PFSK-1 (cell line): ENCODE data around the gene NCEH1.

Experiments used
- FOXP2 ChIP-seq: optimal IDR thresholded peaks from 2 replicates; pipeline ENCODE3; 2011; ENCODE audit warnings: borderline replicate concordance, control low read depth, inconsistent platforms; ENCODE audit not compliant: insufficient read depth; ENCODE audit errors: extremely low read length, extremely low read depth
- POLR2AphosphoS5 ChIP-seq: IDR thresholded peaks from 2 replicates; pipeline ENCODE4 v1.6.1; 2012; ENCODE audit warnings: low read depth, mild to moderate bottlenecking, control low read depth, low read length, moderate library complexity
- REST ChIP-seq, 2 experiments: IDR thresholded peaks; 2 replicates each; pipeline versions ENCODE4 v1.6.1 to v1.8.0; 2011 to 2012; ENCODE audit warnings: low read depth in 2 of 2, low read length in 2 of 2, control low read depth in 1 of 2, inconsistent platforms in 1 of 2, mild to moderate bottlenecking in 1 of 2, moderate library complexity in 1 of 2; ENCODE audit not compliant: insufficient read depth in 1 of 2
- SIN3A ChIP-seq: IDR thresholded peaks from 2 replicates; pipeline ENCODE4 v1.6.1; 2012; ENCODE audit warnings: mild to moderate bottlenecking, low read length, moderate library complexity, borderline replicate concordance; ENCODE audit not compliant: insufficient read depth
- TAF1 ChIP-seq: IDR thresholded peaks from 2 replicates; pipeline ENCODE4 v1.6.1; 2012; ENCODE audit warnings: low read length, control low read depth, borderline replicate concordance; ENCODE audit not compliant: insufficient read depth

NCEH1 gene

GRCh38 chr3:172676196-172676922, 34.5 kb downstream of the NCEH1 start:
- TF ChIP-seq TAF1, result no peak
- no peak for TF ChIP-seq POLR2AphosphoS5

- TF ChIP-seq SIN3A (no peak), REST (IDR thresholded peaks at IDR 0.05; ENCODE audit: insufficient read depth in 1 of 2, low read depth in 2 of 2, low read length in 2 of 2) (no peak), TAF1 (no peak), FOXP2 (no peak), POLR2AphosphoS5 (no peak)
These were observed 35.2 kb downstream of the NCEH1 start for GRCh38 chr3:172675441-172676193.

- no peak for TF ChIP-seq REST (IDR thresholded peaks at IDR 0.05; ENCODE audit: insufficient read depth in 1 of 2, low read depth in 2 of 2, low read length in 2 of 2)
- no peak for TF ChIP-seq FOXP2
- TF ChIP-seq TAF1, result no peak
- TF ChIP-seq SIN3A, result no peak
- no peak for TF ChIP-seq POLR2AphosphoS5
These were observed 37.6 kb downstream of the NCEH1 start for GRCh38 chr3:172673210-172673679.

- TF ChIP-seq REST (IDR thresholded peaks at IDR 0.05; ENCODE audit: insufficient read depth in 1 of 2, low read depth in 2 of 2, low read length in 2 of 2), result no peak
- TF ChIP-seq SIN3A, result no peak
- TF ChIP-seq POLR2AphosphoS5, result no peak
- TF ChIP-seq TAF1, result no peak
- TF ChIP-seq FOXP2, result no peak
These were observed 41.8 kb downstream of the NCEH1 start for GRCh38 chr3:172669021-172669420.

GRCh38 chr3:172666873-172667694, 43.8 kb downstream of the NCEH1 start:
- TF ChIP-seq POLR2AphosphoS5 (no peak), FOXP2 (no peak), REST (IDR thresholded peaks at IDR 0.05; ENCODE audit: insufficient read depth in 1 of 2, low read depth in 2 of 2, low read length in 2 of 2) (no peak), TAF1 (no peak), SIN3A (no peak)
